GM21737 (cell line): Measurements from ENCODE around the gene L1TD1.
"Not testable (repeated sequence)": the region's sequence is repeated elsewhere in the genome, so short reads cannot be mapped to it uniquely, and the experiment has no call there.

Experiments
- ATAC-seq: cut with Tn5 transposase; IDR thresholded peaks from one replicate; pipeline ENCODE4 v1.9.1; 2021; ENCODE audit warnings: mild to moderate bottlenecking, moderate library complexity; ENCODE audit not compliant: unreplicated experiment

Gene L1TD1

GRCh38 chr1:62233926-62234450, 39.3 kb downstream of the L1TD1 start:
- no peak for ATAC-seq

GRCh38 chr1:62234688-62235087, 40.0 kb downstream of the L1TD1 start:
- ATAC-seq, result no peak

- no peak for ATAC-seq
Observed at GRCh38 chr1:62235576-62235975, 40.9 kb downstream of the L1TD1 start.

GRCh38 chr1:62237361-62237760, 42.7 kb downstream of the L1TD1 start:
- ATAC-seq, result no peak

- no peak for ATAC-seq
Observed at GRCh38 chr1:62237950-62238374, 43.3 kb downstream of the L1TD1 start.

GRCh38 chr1:62238507-62238906, 43.9 kb downstream of the L1TD1 start:
- no peak for ATAC-seq

GRCh38 chr1:62239652-62240403, 45.2 kb downstream of the L1TD1 start:
- not testable (repeated sequence) for ATAC-seq

GRCh38 chr1:62240651-62241370, 46.2 kb downstream of the L1TD1 start:
- no peak for ATAC-seq

- no peak for ATAC-seq
Observed at GRCh38 chr1:62241371-62242131, 46.9 kb downstream of the L1TD1 start.

GRCh38 chr1:62244380-62244779, 49.7 kb downstream of the L1TD1 start:
- not testable (repeated sequence) for ATAC-seq

- no peak for ATAC-seq
Observed at GRCh38 chr1:62245201-62245600, 50.6 kb downstream of the L1TD1 start.

- ATAC-seq, result no peak
Observed at GRCh38 chr1:62247391-62248168, 52.9 kb downstream of the L1TD1 start.

GRCh38 chr1:62250126-62250726, 55.6 kb downstream of the L1TD1 start:
- ATAC-seq, result no peak

GRCh38 chr1:62259551-62259950, 64.9 kb downstream of the L1TD1 start:
- ATAC-seq, result no peak

GRCh38 chr1:62260688-62261087, 66.0 kb downstream of the L1TD1 start:
- no peak for ATAC-seq
